ENCODE data around the gene AKT3.

AKT3 gene

GRCh38 chr1:243557866-243558265 lies 292.2 kb downstream of the AKT3 start:
- H3K4me3 ChIP-seq (ENCODE audit: control insufficient read depth, low read depth, low read length), result no peak overlapping the region
- no peak for DNase-seq (ENCODE audit: low read depth)
- no peak for TF ChIP-seq CTCF (IDR thresholded peaks at IDR 0.05; ENCODE audit: control insufficient read depth, insufficient read depth, low read depth, low read length, missing control alignments)

GRCh38 chr1:243554686-243555085 lies 295.4 kb downstream of the AKT3 start:
- no peak overlapping the region for H3K4me3 ChIP-seq (ENCODE audit: control insufficient read depth, low read depth, low read length)
- DNase-seq (ENCODE audit: low read depth), result no peak
- no peak for TF ChIP-seq CTCF (IDR thresholded peaks at IDR 0.05; ENCODE audit: control insufficient read depth, insufficient read depth, low read depth, low read length, missing control alignments)

- DNase-seq (ENCODE audit: low read depth), result no peak
- TF ChIP-seq CTCF (IDR thresholded peaks at IDR 0.05; ENCODE audit: control insufficient read depth, insufficient read depth, low read depth, low read length, missing control alignments), result no peak
Observed at GRCh38 chr1:243553090-243553489, 297.0 kb downstream of the AKT3 start.

GRCh38 chr1:243550276-243550675 lies 299.8 kb downstream of the AKT3 start:
- no peak overlapping the region for H3K4me3 ChIP-seq (ENCODE audit: control insufficient read depth, low read depth, low read length)
- no peak for DNase-seq (ENCODE audit: low read depth)
- no peak for TF ChIP-seq CTCF (IDR thresholded peaks at IDR 0.05; ENCODE audit: control insufficient read depth, insufficient read depth, low read depth, low read length, missing control alignments)

More at GRCh38 chr1:243553090-243553489, 297.0 kb downstream of the AKT3 start:
- H3K4me3 ChIP-seq (ENCODE audit: control insufficient read depth, low read depth, low read length), result no peak overlapping the region

GRCh38 chr1:243549791-243550190 lies 300.3 kb downstream of the AKT3 start:
- DNase-seq (ENCODE audit: low read depth), result no peak
- no peak overlapping the region for H3K4me3 ChIP-seq (ENCODE audit: control insufficient read depth, low read depth, low read length)
- TF ChIP-seq CTCF (IDR thresholded peaks at IDR 0.05; ENCODE audit: control insufficient read depth, insufficient read depth, low read depth, low read length, missing control alignments), result no peak

GRCh38 chr1:243549108-243549507 lies 300.9 kb downstream of the AKT3 start:
- DNase-seq (ENCODE audit: low read depth), result no peak
- no peak overlapping the region for H3K4me3 ChIP-seq (ENCODE audit: control insufficient read depth, low read depth, low read length)
- TF ChIP-seq CTCF (IDR thresholded peaks at IDR 0.05; ENCODE audit: control insufficient read depth, insufficient read depth, low read depth, low read length, missing control alignments), result no peak

GRCh38 chr1:243548516-243548915 lies 301.5 kb downstream of the AKT3 start:
- H3K4me3 ChIP-seq (ENCODE audit: control insufficient read depth, low read depth, low read length), result no peak overlapping the region
- no peak for DNase-seq (ENCODE audit: low read depth)
- no peak for TF ChIP-seq CTCF (IDR thresholded peaks at IDR 0.05; ENCODE audit: control insufficient read depth, insufficient read depth, low read depth, low read length, missing control alignments)

Measured in AG09309 (cell line).